Keratinocyte (primary cell): ENCODE measurements around the gene SSTR4. TPM values are rescaled to one million over a fixed set of nuclear protein-coding genes. Genes with fewer than 3 reads are reported as not detected.

Experiments
- DNase-seq: peaks from one replicate; pipeline ENCODE4 v3.0.0-alpha.2; 2011; ENCODE audit warnings: low read depth, missing footprints, low spot score
- FAIRE-seq: peaks from 2 replicates; lab custom pipeline; 2011; peaks lifted over from hg19 to GRCh38; lab: Jason Lieb, UNC
- H2AFZ ChIP-seq: 2 replicates; pipeline ENCODE4 v1.6.0; 2012; ENCODE audit warnings: low read length, control low read depth, inconsistent platforms; ENCODE audit not compliant: control insufficient read depth
- H3K27ac ChIP-seq: 2 replicates; pipeline ENCODE4 v1.5.1; 2011; ENCODE audit warnings: low read length; ENCODE audit not compliant: control insufficient read depth, insufficient read depth
- H3K27me3 ChIP-seq: 3 replicates; pipeline ENCODE4 v1.6.0; 2011; ENCODE audit warnings: low read length; ENCODE audit not compliant: control insufficient read depth, insufficient read depth; ENCODE audit errors: extremely low read depth
- H3K36me3 ChIP-seq, 2 experiments: 2 replicates in 1 of 2; 3 replicates in 1 of 2; pipeline ENCODE4 v1.5.1; 2011; ENCODE audit warnings: low read length in 2 of 2, mild to moderate bottlenecking in 1 of 2; ENCODE audit not compliant: control insufficient read depth in 2 of 2, insufficient read depth in 2 of 2; ENCODE audit errors: extremely low read depth in 1 of 2
- H3K4me1 ChIP-seq: 3 replicates; pipeline ENCODE4 v1.5.1; 2011; ENCODE audit warnings: low read length; ENCODE audit not compliant: control insufficient read depth, insufficient read depth; ENCODE audit errors: extremely low read depth
- H3K4me2 ChIP-seq: 3 replicates; pipeline ENCODE4 v1.6.0; 2011; ENCODE audit warnings: low read depth, low read length; ENCODE audit not compliant: control insufficient read depth, insufficient read depth; ENCODE audit errors: extremely low read depth
- H3K4me3 ChIP-seq, 3 experiments: fragments of 200-600 bp in 1 of 3; sonication (generic) in 1 of 3; 2 replicates in 2 of 3; 3 replicates in 1 of 3; pipeline ENCODE4 v1.5.1; 2011 to 2016; ENCODE audit warnings: low read length in 3 of 3, mild to moderate bottlenecking in 3 of 3, control low read depth in 2 of 3, inconsistent platforms in 1 of 3, low read depth in 1 of 3, mixed read lengths in 1 of 3, mixed run types in 1 of 3, moderate library complexity in 1 of 3; ENCODE audit not compliant: control insufficient read depth in 2 of 3, insufficient read depth in 2 of 3; ENCODE audit errors: extremely low read depth in 1 of 3
- H3K79me2 ChIP-seq: 2 replicates; pipeline ENCODE4 v1.6.0; 2012; ENCODE audit warnings: low read length; ENCODE audit not compliant: control insufficient read depth, insufficient read depth
- H3K9ac ChIP-seq: 3 replicates; pipeline ENCODE4 v1.6.0; 2011; ENCODE audit warnings: low read length; ENCODE audit not compliant: control insufficient read depth, insufficient read depth; ENCODE audit errors: extremely low read depth
- H3K9me1 ChIP-seq: 3 replicates; pipeline ENCODE4 v1.6.0; 2011; ENCODE audit warnings: low read length; ENCODE audit not compliant: control insufficient read depth, insufficient read depth; ENCODE audit errors: extremely low read depth
- H3K9me3 ChIP-seq: 2 replicates; pipeline ENCODE4 v1.5.1; 2012; ENCODE audit warnings: low read depth, low read length; ENCODE audit not compliant: control insufficient read depth
- H4K20me1 ChIP-seq: 3 replicates; pipeline ENCODE4 v1.6.0; 2011; ENCODE audit warnings: low read length; ENCODE audit not compliant: control insufficient read depth, insufficient read depth; ENCODE audit errors: extremely low read depth
- EZH2 ChIP-seq: IDR thresholded peaks from one replicate; pipeline ENCODE4 v1.6.1; 2012; ENCODE audit warnings: inconsistent platforms, mild to moderate bottlenecking, low read length, moderate library complexity
- dilution Hi-C: fragments of 300-500 bp; cut with MboI; formaldehyde crosslinking; loops from one replicate; pipeline ENCODE4 v1.7.0; 2020; ENCODE audit warnings: low sequenced_read_pairs; ENCODE audit not compliant: extremely low pct_ligation_motif_present
- polyA plus RNA-seq, 5 experiments: library from polyadenylated mRNA; depleted of rRNA in 3 of 5; stranded (reverse) in 3 of 5; stranded (forward) in 1 of 5; unstranded in 1 of 5; fragments of >200 nt; gene quantifications; 1 replicate in 1 of 5; 2 replicates in 3 of 5; 3 replicates in 1 of 5; pipeline versions ENCODE4 v1.2.1 to v1.2.3, GENCODE V29; 2011 to 2012; ENCODE audit warnings: missing spikeins in 2 of 5, low read depth in 1 of 5, low replicate concordance in 1 of 5
- TF ChIP-seq, protein P1 (sequence below), 3 experiments: IDR thresholded peaks in 1 of 3; conservative IDR thresholded peaks in 1 of 3; optimal IDR thresholded peaks in 1 of 3; 2 replicates in 2 of 3; 3 replicates in 1 of 3; pipeline versions ENCODE3 to v1.5.1; 2011; ENCODE audit warnings: low read length in 3 of 3, mild to moderate bottlenecking in 3 of 3, moderate library complexity in 2 of 3, control low read depth in 1 of 3, inconsistent platforms in 1 of 3; ENCODE audit not compliant: insufficient read depth in 2 of 3; ENCODE audit errors: extremely low read depth in 1 of 3

SSTR4 gene
- polyA plus RNA-seq, 1 donor (not counting 4 experiments of a cell fraction or from before 2014, with no cell fraction given): not detected

DNA sequence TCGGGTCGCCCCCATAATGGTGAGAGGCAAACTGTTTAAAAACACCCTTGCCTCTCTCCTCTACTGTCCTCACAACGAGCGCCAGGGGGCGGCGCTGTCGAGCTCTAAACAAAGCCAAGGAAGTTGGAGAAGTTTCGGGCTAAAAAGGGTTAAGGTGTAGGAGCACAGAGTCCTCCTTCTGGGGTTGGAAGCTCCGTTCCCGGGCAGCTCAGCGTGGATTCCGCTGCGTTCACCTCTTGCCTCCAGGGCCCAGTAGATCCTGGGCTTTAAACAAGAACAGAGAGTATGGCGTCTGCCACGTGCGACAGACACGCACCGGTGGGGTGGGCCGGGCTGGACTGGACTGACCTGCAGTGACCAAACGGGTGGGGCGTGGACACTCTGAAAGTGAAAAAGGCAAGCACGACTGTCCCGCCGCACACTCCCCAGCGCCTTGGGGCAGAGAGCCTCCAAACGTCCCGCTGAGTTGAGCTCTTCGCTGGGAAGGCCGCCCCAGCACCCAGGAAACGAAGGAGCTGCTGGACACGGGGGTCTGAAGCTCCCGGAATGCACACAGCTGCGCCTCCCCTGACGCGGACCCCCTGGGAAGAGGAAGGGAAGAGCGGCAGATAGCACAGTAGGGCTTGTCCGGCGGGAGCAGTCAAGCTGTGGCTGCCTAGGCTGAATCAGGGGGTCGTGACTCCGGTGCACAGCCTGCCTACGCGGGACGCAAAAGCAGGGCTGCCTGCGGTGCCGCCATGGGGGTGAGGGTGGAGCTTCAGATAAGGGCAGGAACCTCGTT lies 15.9 kb downstream of the SSTR4 start:
- FAIRE-seq (peak; percentile 68), DNase-seq (peak; percentile 66)
- Histone ChIP-seq H3K27me3 (no peaks in the 10 kb centered on the region), H3K36me3 (no peaks in the 10 kb centered on the region), H3K4me2 (peak overlapping the region; percentile 93), H3K79me2 (no peaks in the 10 kb centered on the region), H3K4me1 (peaks cover 19% of the 10 kb centered on the region), H3K4me3 (peak overlapping the region; percentile 26 to 62 (median 46)), H2AFZ (peak overlapping the region; percentile 88), H4K20me1 (no peaks in the 10 kb centered on the region), H3K9ac (peak overlapping the region; percentile 73), H3K27ac (peak overlapping the region; percentile 42), H3K9me3 (no peaks in the 10 kb centered on the region), H3K9me1 (no peaks in the 10 kb centered on the region)
- dilution Hi-C loops: no loop called here
- TF ChIP-seq EZH2: no peak
- TF ChIP-seq, protein P1, sequence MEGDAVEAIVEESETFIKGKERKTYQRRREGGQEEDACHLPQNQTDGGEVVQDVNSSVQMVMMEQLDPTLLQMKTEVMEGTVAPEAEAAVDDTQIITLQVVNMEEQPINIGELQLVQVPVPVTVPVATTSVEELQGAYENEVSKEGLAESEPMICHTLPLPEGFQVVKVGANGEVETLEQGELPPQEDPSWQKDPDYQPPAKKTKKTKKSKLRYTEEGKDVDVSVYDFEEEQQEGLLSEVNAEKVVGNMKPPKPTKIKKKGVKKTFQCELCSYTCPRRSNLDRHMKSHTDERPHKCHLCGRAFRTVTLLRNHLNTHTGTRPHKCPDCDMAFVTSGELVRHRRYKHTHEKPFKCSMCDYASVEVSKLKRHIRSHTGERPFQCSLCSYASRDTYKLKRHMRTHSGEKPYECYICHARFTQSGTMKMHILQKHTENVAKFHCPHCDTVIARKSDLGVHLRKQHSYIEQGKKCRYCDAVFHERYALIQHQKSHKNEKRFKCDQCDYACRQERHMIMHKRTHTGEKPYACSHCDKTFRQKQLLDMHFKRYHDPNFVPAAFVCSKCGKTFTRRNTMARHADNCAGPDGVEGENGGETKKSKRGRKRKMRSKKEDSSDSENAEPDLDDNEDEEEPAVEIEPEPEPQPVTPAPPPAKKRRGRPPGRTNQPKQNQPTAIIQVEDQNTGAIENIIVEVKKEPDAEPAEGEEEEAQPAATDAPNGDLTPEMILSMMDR (optimal IDR thresholded peaks at IDR 0.05 in 1 of 3, IDR thresholded peaks at IDR 0.05 in 1 of 3, conservative IDR thresholded peaks at IDR 0.05 in 1 of 3; ENCODE audit: extremely low read depth in 1 of 3, insufficient read depth in 2 of 3, low read length in 3 of 3): peak; percentile 76 to 88 (median 81)

DNA sequence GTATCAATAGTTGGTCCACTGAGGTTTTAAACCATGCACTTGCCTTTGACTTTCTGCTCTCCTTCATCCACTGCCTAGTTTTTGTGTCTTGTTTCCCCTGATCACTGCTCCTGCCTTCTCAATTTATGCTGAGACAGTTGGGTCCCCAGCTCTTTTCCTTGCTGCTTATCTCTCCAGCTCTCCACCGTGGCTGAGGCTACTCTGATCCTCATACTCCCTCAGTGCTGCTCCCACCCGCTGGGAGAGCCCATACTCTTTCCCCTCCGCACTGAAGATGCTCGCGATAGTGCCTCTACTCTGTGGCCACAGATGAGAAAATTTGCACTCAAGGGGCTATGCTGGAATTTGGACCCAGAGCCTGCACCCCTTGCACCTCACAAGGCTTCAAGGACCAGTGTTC lies 17.8 kb downstream of the SSTR4 start:
- DNase-seq (no peak), FAIRE-seq (no peak)
- Histone ChIP-seq H3K4me3 (no peak overlapping the region), H3K4me1 (peaks cover 8% of the 10 kb centered on the region), H3K9me3 (no peaks in the 10 kb centered on the region), H3K79me2 (no peaks in the 10 kb centered on the region), H3K36me3 (no peaks in the 10 kb centered on the region), H3K9me1 (no peaks in the 10 kb centered on the region), H3K27ac (no peak overlapping the region), H3K4me2 (no peak overlapping the region), H3K27me3 (no peaks in the 10 kb centered on the region), H4K20me1 (no peaks in the 10 kb centered on the region), H2AFZ (no peak overlapping the region), H3K9ac (no peak overlapping the region)
- TF ChIP-seq, protein P1 (optimal IDR thresholded peaks at IDR 0.05 in 1 of 3, IDR thresholded peaks at IDR 0.05 in 1 of 3, conservative IDR thresholded peaks at IDR 0.05 in 1 of 3; ENCODE audit: extremely low read depth in 1 of 3, insufficient read depth in 2 of 3, low read length in 3 of 3): no peak
- dilution Hi-C loops: no loop called here
